GM19023 (cell line): ENCODE measurements around the gene COL5A1.
"Not testable (repeated sequence)": the region's sequence is repeated elsewhere in the genome, so short reads cannot be mapped to it uniquely, and the experiment has no call there.

ENCODE experiments used
- ATAC-seq: cut with Tn5 transposase; IDR thresholded peaks from one replicate; pipeline ENCODE4 v1.9.1; 2021; ENCODE audit warnings: mild to moderate bottlenecking, moderate library complexity; ENCODE audit not compliant: unreplicated experiment

Gene COL5A1

GRCh38 chr9:134676361-134676760 lies 34.8 kb downstream of the COL5A1 start:
- ATAC-seq = no peak

DNA sequence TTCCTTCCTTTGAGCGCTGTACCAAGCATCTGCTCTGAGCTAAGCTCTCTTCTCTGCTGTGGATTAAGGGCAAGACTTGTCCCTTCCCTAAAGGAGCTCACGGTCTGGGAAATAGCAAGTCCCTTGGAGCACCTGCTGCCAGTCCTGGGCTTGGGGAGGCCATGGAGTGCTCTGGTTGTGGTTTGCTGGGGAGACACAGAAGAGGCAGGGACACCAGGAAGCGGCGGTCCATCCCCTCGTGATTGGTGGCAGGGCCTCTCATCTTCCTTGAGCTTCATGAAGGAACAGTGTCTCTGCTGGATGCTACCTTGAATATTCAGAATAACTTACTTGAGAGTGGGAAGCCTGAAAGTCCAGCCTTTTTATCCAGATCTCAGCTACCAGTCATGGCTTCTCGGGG lies 35.3 kb downstream of the COL5A1 start:
- ATAC-seq = no peak

DNA sequence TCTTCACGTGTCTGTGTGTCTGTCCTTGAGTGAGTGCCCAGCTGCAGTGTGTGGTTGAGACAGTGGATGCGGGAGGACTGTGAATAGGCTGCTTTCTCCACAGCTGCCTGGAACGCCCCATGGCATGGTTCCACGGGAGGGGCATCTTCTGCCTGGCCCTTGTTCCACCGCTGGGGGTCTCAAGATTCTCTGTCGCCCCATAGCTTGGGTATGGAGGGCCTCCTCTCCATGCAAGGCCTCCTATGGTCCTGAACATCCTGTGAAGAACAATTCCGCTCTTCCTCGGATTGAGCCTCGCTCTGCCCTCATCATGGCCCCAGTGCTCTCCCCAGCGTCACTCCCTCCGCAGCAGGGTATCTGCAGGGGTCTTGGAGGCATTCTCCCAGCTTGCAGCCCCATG lies 36.1 kb downstream of the COL5A1 start:
- ATAC-seq = no peak

- ATAC-seq = no peak
Measured at GRCh38 chr9:134678206-134678605, 36.6 kb downstream of the COL5A1 start.

- no peak for ATAC-seq
Measured at GRCh38 chr9:134678666-134679443, 37.3 kb downstream of the COL5A1 start.

GRCh38 chr9:134679616-134680392 lies 38.2 kb downstream of the COL5A1 start:
- no peak for ATAC-seq

GRCh38 chr9:134680393-134681060 lies 38.9 kb downstream of the COL5A1 start:
- ATAC-seq = no peak

GRCh38 chr9:134681061-134681661 lies 39.6 kb downstream of the COL5A1 start:
- no peak for ATAC-seq

DNA sequence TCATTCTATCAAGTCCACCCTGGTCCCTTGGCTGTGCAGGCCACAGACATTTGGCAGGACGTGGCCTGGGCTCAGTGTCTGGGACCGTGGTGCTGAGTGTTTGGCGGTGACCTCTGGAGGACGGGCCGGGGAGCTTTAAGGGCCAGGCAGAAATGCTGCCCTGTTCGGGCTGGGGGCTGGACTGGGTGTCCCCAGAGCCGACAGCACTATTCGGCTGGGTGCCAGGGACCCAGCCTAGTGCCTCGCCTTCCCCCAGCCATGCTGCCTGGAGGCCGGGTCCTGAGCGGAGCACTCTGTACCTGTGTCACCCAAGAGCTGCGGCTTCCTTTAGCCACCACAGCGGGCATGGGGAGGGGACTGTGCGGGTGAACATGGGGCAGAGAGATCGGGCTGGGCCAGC lies 40.4 kb downstream of the COL5A1 start:
- ATAC-seq = no peak

DNA sequence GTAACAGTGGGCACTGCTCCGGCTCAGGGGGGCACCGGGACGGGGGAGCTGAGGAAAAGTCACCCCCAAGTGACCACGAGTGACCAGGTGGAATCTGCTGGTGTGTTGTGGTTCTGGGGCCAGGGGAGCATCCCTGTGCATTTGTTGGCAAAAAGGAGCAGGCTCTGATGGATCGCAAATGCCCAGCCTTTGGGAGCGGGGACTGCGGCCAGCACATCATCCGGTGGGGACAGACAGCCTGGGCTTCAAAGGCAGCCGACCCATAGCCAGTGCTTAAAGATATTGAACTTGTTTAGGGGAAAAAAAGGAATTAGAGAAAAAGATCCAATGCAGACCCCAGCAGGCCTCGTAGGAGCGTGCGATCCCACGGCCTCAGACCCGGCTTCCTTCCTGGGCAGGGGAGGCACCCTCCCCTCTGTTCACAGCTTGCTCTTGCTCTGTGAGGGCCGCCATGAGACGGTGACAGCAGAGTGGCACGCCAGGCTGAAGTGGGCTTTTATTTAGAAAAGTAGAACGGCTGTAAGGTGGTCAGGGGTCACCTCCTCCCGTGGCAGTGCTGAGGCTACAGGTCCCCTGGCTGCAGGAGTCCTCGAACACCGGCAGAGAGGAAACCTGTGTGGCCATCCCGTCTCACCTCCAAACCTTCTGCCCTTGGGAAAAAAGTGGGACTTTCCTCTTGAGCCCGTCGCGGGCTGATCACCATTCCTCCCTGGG lies 41.2 kb downstream of the COL5A1 start:
- no peak for ATAC-seq

DNA sequence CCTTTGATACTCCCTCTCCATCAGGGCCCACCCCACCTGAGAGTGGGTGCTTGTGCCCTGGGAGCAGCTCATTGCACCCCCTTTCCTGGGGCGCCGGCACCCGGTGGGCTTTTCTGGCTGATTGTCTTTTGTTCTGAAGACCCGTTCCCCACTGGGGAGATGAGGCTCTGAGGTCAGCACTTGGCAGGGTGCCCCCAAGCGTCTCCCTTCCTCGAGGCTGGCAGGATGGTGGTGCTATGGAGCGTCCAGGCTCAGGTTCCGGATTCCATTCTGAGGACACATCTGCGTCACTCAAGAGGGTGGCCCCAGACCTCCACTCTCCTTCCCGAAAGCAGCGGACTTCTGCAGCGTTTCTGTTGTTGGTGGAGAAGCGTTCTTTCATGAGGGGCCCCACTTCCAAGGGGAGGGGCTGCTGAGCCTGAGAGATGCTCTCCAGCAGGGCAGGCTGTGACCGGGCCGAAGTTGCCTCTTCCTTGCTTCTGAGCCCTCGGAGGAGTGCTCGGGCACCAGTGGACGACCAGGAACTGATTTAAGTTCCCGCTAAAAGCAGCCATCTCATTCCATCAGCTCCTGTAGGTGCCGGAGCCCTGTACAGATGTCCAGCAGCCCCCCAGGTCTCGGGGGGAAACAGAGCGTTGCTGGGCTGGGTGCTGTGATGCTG lies 42.2 kb downstream of the COL5A1 start:
- ATAC-seq = no peak

- ATAC-seq = no peak
Measured at GRCh38 chr9:134684375-134684723, 42.7 kb downstream of the COL5A1 start.

DNA sequence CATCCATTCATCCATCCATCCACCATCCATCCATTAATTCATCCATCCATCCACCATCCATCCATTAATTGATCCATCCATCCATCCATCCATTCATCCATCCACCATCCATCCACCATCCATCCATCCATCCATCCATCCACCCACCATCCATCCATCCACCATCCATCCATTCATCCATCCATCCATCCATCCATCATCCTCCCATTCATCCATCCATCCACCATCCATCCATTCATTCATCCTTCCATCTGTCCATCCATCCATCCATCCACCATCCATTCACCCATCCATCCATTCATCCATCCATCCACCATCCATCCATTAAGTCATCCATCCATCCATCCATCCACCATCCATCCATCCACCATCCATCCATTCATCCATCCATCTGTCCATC lies 43.3 kb downstream of the COL5A1 start:
- ATAC-seq = not testable (repeated sequence)

- ATAC-seq = no peak
Measured at GRCh38 chr9:134685784-134686183, 44.2 kb downstream of the COL5A1 start.

GRCh38 chr9:134686896-134687295 lies 45.3 kb downstream of the COL5A1 start:
- no peak for ATAC-seq

DNA sequence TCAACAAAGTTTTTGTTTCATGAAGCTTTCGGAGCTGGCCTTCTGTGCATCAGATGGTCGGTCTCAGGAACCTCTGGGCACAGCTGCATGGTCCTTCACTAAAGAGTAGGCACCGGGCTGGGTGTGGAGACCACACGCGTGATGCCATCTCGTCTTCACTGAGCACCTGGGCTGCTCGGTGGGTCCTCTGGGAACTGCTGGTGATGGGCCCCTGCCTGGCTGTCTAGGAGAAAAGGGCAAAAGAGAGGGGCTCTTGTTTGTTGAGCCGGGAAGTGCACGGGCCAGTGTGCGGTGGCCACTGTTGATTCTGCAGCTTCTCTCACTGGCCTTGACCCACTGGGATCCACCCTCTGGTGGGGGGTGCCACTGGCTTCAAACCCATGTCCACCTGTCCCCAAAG lies 46.0 kb downstream of the COL5A1 start:
- ATAC-seq = no peak

DNA sequence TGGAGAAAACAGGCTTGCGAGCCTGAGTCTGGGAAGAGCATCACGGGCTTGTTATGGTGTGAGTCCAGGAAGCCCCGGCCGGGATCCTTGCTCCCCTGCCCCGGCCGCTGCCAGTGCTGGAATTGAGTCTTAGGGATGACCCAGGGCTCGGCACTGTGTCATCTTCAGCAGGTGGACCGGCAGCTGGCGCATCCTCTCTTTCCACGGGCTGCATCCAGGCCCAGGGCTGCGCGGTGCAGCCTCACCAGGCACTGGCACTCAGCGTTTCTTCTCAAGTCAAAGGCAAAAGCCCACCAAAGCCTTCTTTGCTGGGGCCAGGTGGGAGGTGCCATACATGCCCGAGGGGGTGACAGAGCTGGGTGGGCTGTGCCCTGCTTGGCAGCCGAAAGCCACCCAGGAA lies 46.6 kb downstream of the COL5A1 start:
- ATAC-seq = no peak

GRCh38 chr9:134688661-134689320 lies 47.2 kb downstream of the COL5A1 start:
- no peak for ATAC-seq

DNA sequence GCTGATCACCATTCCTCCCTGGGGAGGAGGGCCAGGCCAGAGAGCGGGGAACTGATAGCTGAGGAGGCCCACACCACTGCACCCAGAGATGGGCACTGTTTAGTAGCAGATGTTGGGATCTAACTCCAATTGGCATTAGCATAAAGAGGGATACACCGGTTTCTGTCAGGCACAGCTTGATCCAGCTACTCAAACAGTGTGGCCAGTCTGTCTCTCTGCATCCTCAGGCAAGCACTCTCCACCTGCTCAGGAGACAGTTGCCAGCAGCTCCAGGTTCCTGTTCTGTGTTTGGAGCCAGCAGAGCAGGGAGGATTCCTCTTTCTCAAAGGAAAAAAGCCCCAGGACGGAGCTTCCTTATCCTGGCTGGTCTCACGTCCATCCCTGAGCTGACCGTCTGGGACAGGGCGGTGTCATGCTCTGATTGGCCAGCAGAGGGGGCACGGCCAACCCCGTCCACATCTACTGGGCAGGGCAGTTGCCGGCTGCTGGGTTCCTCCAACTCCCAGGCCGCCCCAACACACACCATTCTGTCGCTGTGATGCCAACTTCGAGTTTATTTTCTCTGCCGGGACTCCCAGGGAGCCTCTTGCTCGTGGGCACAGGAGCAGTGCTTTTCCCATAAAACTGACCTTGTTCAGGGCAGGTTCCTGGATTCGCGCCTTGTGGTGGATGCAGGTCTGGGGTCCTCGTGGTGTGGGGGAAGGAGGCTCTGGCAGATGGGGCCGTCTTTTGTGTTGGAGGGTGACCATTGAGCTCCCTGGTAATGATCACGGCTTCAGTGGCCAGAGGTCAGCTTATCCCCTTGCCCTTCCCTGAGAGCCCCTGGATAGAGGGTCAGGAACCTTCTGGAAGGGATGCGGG lies 47.9 kb downstream of the COL5A1 start:
- no peak for ATAC-seq
